GM13976 (cell line): ENCODE results near the gene SRP14.

Source experiments
- DNase-seq: peaks from one replicate; pipeline ENCODE4 v3.0.0; 2012; ENCODE audit warnings: low spot score
- in situ Hi-C: fragments of 300-500 bp; cut with MboI; formaldehyde crosslinking; loops from one replicate; pipeline ENCODE4 v1.12.0; 2022; ENCODE audit warnings: low sequenced_read_pairs, mixed read lengths, inconsistent platforms; ENCODE audit not compliant: unreplicated experiment
- TF ChIP-seq, protein P1 (sequence below): IDR thresholded peaks from 2 replicates; pipeline ENCODE4 v1.5.1; 2012; ENCODE audit warnings: borderline replicate concordance, mild to moderate bottlenecking; ENCODE audit not compliant: insufficient read depth; ENCODE audit errors: extremely low read depth, missing control alignments, control extremely low read depth

The SRP14 gene

DNA sequence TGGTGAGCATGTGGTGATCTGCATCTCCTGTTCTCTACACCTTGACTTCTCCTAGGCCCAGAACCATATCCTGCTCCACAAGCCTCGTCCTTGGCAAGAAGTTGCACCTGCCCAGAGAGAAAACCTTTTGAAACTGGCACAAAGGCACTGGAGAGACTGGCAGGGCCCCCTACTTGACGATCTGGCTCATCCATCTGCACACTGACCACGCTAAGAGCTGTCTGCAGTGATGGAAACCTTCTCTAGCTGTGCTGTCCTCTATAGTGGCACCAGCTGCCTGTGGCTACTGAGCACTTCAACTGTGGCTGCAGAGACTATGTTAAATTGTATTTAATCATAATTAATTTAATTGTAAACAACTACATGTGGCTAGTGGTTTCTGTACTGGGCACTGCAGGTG lies 26.2 kb upstream of the SRP14 start:
- in situ Hi-C loops, result no loop called here
- TF ChIP-seq, protein P1, sequence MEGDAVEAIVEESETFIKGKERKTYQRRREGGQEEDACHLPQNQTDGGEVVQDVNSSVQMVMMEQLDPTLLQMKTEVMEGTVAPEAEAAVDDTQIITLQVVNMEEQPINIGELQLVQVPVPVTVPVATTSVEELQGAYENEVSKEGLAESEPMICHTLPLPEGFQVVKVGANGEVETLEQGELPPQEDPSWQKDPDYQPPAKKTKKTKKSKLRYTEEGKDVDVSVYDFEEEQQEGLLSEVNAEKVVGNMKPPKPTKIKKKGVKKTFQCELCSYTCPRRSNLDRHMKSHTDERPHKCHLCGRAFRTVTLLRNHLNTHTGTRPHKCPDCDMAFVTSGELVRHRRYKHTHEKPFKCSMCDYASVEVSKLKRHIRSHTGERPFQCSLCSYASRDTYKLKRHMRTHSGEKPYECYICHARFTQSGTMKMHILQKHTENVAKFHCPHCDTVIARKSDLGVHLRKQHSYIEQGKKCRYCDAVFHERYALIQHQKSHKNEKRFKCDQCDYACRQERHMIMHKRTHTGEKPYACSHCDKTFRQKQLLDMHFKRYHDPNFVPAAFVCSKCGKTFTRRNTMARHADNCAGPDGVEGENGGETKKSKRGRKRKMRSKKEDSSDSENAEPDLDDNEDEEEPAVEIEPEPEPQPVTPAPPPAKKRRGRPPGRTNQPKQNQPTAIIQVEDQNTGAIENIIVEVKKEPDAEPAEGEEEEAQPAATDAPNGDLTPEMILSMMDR, result no peak
- no peak for DNase-seq

DNA sequence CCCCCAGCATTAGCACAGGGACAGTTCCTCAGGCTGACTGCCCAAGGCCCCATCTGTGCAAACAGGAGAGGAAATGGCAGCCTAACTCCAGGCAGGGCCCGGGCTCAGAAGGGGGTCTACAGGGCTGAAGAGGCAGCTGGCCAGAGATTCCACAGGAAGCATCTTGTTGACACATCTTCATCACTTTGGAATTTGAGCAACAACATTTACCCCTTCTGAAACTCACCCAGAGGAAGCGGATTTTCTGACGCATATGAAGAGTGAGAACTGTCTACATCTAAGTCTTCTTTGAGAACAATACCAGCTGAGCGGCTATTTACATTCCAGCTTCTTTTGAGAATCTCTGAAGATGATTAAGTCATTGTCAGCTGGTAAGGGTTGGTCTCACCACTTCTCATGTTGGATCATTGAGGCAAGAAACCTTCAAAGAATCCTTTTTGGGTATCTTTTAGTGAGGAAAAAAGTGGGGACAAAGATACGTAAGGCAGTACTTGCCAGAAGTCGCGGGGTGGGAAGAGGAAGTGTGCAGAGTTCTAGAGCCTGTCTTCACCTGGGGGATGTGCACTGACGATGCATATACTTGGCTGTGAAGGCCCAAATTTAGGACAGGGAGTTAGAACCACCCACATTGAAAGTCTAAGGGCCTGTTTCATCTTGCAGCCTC lies 25.4 kb upstream of the SRP14 start:
- peak; percentile 68 for DNase-seq
- TF ChIP-seq, protein P1, result no peak
- in situ Hi-C loops, result no loop called here

DNA sequence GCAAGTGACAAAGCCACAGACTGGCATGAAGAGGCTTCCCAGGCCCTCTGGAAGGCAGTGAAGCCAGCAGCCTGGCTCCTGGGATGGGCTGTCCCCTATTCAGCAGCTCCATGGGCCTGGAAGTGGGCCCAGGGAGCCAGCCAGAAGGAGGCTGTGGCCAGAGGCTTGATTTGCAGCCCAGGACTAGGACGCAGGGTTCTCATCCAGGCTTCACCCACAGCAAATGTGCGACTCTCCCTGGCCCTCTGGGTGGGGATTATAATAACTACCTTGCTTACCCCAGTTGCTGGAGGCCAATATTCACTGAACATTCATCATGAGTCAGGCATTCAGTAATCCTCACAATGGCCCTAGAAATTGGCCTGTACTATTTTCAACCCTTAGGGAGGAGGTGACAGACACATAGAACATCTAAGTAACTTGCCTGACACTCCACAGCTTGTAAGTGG lies 24.6 kb upstream of the SRP14 start:
- DNase-seq, result no peak
- TF ChIP-seq, protein P1, result no peak
- in situ Hi-C loops, result no loop called here

GRCh38 chr15:40062816-40063562 lies 24.0 kb upstream of the SRP14 start:
- in situ Hi-C loops, result no loop called here
- DNase-seq, result no peak

DNA sequence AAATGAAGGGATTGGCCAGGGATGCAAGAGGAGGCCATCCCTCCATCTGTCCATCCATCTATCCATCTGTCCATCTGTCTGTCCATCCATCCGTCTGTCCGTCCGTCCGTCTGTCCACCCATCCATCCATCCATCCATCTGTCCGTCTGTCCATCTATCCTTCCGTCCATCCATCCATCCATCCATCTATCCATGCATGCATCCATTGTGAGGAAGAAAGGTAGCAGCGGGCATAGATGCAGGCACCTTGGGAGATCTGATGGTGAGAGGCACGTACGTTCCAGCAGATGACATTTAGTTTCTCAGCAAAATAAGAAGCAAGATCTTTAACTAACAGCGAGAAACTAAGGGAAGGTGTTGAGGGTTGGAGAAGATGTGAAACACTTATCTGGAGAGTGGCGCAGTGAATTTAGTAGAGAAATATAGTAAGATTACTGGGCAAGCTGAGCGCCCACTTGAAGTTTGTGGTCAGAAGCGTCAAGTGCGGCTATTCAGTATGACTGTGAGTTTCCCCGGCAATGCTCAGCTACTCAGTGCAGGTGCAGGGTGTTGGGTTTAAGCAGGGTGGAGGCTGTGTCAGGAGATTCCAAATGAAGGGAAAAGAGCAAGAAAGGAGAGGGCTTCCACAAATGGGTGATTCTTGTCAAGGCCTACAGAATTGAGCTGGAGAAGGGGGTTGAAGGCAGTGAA lies 22.4 kb upstream of the SRP14 start:
- in situ Hi-C loops, result no loop called here
- TF ChIP-seq, protein P1, result no peak
- DNase-seq, result peak; percentile 70

More at GRCh38 chr15:40062816-40063562, 24.0 kb upstream of the SRP14 start:
- TF ChIP-seq, protein P1, result no peak

- DNase-seq, result no peak
- in situ Hi-C loops, result no loop called here
- TF ChIP-seq, protein P1, result no peak
Observed at GRCh38 chr15:40060236-40060961, 21.4 kb upstream of the SRP14 start.
